NCI-H2081 (cell line): ENCODE results near the gene IGFALS.

Experiments used
- DNase-seq, 2 experiments: peaks; one replicate each; lab custom pipeline; 2025; lab: John Stamatoyannopoulos, UW

IGFALS gene

DNA sequence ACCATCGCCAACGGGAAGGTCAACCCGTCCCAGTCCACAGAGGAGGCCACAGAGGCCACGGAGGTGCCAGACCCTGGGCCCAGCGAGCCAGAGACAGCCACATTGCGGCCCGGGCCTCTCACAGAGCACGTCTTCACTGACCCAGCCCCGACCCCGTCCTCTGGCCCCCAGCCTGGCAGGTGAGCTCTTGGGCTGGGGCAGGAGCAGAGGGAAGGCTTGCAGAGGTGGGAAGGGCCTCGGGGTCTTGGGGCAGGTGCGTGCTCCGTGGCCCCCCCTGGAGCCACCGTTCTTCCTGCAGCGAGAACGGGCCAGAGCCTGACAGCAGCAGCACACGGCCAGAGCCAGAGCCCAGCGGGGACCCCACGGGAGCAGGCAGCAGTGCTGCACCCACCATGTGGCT, 27.3 kb downstream of the IGFALS start:
- DNase-seq: no peak

GRCh38 chr16:1765826-1766225, 27.7 kb downstream of the IGFALS start:
- DNase-seq: no peak

DNA sequence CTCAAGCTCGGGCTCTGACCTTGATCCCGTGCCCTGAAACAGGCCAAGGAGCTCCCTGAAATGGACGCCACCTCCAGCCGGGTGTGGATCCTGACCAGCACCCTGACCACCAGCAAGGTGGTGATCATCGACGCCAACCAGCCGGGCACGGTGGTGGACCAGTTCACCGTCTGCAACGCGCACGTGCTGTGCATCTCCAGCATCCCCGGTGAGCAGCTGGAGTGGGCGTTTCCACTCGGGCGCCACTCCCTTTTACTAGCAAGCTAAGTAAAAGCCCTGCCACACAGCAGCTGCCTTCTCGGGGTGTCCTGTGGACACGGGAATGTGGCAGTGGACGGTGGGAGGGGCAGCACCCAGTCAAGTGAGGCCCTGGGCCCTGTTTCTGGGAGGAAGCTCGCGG, 28.5 kb downstream of the IGFALS start:
- DNase-seq: no peak

DNA sequence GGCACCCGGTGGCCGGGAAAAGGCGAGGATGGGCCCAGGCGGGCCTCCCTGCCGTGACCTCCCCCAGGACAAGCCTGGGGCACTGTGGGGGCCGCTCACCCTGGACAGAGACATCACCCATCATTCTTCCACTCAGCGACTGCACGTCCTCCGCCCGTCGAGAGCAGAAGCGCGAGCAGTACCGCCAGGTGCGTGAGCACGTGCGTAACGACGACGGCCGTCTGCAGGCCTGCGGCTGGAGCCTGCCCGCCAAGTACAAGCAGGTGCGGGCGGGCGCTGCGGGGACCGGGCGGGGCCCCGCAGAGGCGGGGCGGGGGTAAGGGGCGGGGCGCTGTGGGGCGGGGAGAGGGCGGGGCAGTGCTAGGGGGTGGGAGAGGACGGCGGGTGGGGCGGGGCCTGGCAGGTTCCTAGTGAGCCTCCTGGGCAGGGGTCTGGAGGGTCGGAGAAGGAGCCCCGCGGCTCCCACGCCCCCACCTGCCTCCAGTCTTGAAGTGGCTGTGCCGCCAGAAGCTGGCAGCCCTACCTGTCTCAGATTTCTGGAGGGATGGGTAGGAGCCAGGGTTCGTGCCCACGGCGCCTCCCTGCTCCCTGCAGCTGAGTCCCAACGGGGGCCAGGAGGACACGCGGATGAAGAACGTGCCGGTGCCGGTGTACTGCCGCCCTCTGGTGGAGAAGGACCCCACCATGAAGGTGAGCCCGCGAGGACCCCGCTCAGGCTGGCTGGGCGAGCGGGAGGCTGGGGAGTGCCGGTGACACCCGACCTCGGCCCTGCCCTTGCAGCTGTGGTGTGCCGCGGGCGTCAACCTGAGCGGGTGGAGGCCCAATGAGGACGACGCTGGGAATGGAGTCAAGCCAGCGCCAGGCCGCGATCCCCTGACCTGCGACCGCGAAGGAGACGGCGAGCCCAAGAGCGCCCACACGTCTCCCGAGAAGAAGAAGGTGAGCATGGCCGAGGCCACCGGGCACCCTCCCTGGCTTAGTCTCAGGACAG, 29.7 kb downstream of the IGFALS start:
- DNase-seq: no peak

DNA sequence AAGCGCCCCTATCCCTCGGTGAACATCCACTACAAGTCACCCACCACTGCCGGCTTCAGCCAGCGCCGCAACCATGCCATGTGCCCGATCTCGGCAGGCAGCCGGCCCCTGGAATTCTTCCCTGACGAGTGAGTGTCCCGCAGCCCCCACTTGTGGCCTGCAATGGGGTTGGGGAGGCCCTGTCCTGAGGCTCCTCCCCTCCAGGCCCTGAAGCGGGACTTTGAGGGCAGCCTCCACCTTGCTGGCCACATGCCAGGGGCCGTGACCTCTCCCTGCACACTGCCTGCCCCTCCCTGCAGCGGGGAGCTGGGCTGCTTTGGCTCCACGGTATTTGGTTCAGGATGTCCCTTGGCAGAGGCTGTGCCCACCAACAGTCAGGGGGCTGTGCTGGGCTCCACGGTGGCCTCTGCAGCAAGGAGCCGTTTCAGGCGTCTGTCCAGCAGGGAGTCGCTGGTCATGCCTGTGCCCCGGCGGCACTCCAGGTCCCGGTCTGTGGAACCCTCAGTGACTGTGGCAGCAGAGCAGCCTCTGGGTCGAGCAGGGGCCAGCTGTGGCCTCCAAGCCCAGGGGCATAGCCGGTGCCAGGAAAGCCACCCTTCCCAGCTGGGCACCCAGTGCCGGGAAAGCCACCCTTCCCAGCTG, 30.5 kb downstream of the IGFALS start:
- DNase-seq: no peak

DNA sequence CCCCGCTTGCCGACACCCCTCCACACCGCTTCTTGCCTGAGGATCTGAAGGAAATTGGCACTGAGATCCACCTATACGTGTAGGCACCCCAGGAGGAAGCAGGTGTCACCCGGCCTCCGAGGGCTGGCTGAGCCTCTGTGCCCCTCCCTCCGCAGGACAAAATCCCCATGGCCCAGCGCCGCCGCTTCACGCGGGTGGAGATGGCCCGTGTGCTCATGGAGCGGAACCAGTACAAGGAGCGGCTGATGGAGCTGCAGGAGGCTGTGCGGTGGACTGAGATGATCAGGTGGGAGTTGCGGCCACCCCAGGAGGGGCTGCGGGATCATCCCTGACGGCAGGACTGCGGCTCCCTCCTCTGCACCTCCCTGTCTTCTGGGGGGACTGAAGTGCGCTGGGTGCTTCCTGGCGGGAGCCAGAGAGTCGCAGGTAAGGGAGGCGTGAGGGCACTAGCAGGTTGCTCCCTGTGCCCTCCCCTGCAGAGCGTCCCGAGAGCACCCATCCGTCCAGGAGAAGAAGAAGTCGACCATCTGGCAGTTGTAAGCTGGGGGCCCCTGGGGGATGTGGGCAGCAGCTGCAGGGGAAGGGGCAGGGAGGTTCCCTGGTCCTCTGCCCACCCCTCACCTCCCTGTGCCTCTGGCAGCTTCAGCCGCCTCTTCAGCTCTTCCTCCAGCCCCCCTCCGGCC, 31.2 kb downstream of the IGFALS start:
- no peak for DNase-seq

- DNase-seq: no peak
These were observed 31.8 kb downstream of the IGFALS start for GRCh38 chr16:1761751-1762150.

- no peak for DNase-seq
These were observed 32.6 kb downstream of the IGFALS start for GRCh38 chr16:1760911-1761310.

DNA sequence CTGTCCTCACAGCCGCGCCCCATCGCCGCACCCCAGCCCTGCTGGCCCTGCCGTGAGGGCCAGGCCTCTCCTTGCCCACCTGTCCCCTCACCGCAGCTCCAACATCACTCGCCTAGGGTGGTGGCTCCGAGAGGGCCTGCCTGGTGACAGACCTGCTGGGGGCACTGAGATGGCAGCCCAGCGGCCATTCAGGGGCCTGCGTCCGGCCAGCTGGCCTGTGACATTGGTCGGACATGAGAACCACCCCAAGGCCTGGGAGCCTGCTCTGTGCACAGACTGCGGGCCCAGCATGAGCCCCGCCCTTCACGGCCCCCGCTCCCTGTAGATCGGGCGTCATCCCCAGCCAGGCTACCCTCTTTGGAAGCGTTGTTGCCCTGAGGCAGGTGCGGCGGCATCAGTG, 34.0 kb downstream of the IGFALS start:
- no peak for DNase-seq

- DNase-seq: no peak
These were observed 34.6 kb downstream of the IGFALS start for GRCh38 chr16:1758923-1759322.

DNA sequence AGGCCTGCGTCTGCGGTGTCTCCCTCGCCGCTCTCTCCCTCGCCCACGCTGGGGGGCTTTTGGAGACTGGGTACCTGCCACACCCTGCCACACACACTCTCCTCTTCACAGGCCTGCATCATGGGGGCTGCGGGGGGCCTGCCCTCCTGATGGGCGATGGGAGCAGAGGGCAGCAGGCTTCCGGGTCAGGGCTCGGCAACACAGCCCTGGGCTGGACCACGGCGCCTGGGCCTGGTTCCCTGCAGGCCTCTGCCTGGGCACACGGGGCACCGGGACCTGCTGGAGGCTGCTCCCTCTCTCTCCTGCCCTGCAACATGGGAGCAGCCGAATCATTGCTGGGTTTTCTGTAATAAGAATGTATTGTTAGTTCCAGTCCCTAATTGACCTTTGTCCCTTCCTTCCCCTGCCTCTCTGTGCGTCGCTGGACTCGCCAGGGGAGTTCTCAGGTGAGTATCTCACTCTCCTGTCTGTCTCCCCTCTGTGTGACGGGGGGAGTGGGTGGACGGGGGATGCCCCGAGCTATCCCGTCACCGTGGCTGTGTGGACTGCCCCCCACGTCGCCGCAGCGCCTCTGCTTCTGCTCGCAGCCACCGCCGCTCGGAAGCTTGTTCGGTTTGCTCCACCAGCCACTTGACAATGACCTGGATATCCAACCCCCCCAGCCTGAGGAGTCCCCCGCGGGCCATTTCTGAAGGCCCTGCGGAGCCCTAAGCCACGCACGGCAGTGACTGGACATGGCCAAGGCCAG, 35.6 kb downstream of the IGFALS start:
- no peak for DNase-seq

DNA sequence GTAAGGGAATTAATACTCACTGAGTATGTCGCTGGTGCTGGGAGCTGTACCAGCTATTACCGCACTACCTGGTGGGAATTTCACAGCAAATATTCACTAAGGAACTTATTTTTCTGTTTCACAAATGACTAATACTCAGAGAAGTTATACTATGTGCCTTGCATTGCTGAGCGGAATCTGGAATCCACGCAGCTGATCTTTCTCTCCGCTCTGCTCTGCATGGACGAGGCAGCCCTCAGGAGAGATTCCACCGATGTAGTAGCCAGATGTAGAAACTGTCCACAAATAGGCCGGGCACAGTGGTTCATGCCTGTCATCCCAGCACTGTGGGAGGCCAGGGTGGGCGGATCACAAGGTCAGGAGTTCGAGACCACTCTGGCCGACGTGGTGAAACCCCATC, 39.3 kb downstream of the IGFALS start:
- no peak for DNase-seq

GRCh38 chr16:1752853-1753252, 40.7 kb downstream of the IGFALS start:
- DNase-seq: no peak

DNA sequence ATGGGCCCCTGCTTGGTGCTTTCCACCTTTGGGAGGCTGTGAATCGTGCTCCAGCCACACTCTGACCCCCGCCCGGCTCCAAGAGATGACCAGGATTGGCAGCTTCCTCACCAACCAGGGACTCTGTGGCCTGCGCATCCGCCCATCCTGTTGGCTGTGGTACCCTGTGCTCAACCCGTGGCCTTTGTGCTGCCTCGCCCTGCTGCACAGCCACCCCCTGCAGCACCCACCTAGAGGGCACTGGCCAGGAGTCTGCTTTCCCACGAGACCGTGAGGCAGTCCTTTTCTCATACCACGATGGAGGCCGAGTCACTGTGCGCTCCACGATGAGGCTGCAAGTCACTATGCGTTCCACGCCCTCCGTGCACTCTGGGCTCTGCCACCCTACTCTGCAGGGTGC, 41.6 kb downstream of the IGFALS start:
- DNase-seq: no peak

GRCh38 chr16:1749152-1750117, 44.1 kb downstream of the IGFALS start:
- DNase-seq: no peak

GRCh38 chr16:1747934-1748333, 45.6 kb downstream of the IGFALS start:
- DNase-seq: no peak

DNA sequence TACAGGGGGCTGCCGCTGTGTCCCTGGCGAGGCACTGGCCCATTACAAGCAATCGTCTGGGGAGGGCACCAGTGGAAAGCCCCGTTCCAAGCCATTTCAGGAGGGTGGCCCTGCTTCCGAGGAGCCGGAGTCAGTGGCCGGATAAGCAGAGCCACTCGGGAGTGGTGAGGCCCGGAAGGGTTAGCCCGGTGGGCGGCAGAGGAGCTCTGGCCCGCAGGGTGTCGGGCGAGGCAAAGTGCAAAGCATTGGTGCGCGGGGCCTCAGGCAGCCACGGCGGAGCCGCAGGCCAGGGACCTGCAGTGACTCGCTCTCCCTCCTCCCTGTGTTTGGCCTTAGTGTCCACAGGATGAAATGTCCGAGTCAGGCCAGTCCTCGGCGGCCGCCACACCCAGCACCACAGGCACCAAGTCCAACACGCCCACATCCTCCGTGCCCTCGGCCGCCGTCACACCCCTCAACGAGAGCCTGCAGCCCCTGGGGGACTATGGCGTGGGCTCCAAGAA, 46.8 kb downstream of the IGFALS start:
- DNase-seq: no peak

GRCh38 chr16:1745900-1746692, 47.4 kb downstream of the IGFALS start:
- no peak for DNase-seq

DNA sequence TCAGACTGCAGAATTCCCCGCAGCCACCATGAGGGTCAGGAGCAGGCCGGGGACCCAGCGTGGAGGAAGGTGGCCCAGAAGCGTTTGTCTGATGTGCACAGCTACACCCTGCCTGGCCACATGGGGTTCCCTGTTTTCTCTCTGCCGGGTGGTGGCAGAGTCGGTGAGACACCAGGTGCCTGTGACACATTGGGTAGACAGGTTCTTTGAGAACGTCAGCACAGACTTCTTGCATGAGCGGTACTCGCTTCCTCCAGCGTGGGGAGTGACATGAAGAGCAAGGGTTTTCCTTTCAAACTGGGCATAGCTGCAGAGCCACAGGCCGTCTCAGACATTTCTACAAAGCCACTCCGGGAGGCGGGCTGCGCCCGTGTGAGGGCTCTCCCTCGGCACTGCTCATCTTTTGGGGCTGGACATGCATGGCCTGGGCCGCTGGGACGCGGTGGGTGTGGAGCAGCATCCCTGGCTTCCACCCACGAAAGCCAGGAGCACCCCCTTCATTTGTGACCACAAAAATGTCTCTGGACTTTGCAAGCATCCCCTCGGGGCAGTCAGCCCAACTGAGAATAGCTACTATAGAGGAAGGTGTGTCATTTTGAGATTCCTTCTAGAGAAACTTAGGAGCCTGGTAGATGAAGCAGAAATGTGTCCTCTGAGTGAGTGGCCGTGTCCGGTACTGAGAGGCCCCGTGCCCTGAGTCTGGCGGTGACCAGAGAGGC, 48.2 kb downstream of the IGFALS start:
- DNase-seq: no peak
